Mammary epithelial cell (primary cell): ENCODE data around the gene SLC35B2.

Experiments
- CTCF ChIP-seq, 2 donors: IDR thresholded peaks in 1 of 2; conservative IDR thresholded peaks in 1 of 2; 2 replicates each; pipeline ENCODE4 v1.5.1; 2011 to 2012; ENCODE audit warnings: inconsistent platforms in 2 of 2, low read length in 2 of 2, mild to moderate bottlenecking in 2 of 2, control low read depth in 1 of 2, low read depth in 1 of 2; ENCODE audit not compliant: insufficient read depth in 1 of 2; ENCODE audit errors: extremely low read depth in 1 of 2
- EZH2 ChIP-seq: IDR thresholded peaks from 2 replicates; pipeline ENCODE4 v1.6.1; 2012; ENCODE audit warnings: low read length, inconsistent platforms, borderline replicate concordance

- TF ChIP-seq CTCF (conservative IDR thresholded peaks at IDR 0.05 in 1 of 2, IDR thresholded peaks at IDR 0.05 in 1 of 2; ENCODE audit: extremely low read depth in 1 of 2, insufficient read depth in 1 of 2, low read depth in 1 of 2, low read length in 2 of 2) (no peak), EZH2 (no peak)
Observed at GRCh38 chr6:44251576-44252524, 5.5 kb downstream of the SLC35B2 start.
